ENCODE measurements around the gene PRSS33.
A peak's percentile ranks its signal among the peaks of the same experiment; 100 is the strongest.

PRSS33 gene

DNA sequence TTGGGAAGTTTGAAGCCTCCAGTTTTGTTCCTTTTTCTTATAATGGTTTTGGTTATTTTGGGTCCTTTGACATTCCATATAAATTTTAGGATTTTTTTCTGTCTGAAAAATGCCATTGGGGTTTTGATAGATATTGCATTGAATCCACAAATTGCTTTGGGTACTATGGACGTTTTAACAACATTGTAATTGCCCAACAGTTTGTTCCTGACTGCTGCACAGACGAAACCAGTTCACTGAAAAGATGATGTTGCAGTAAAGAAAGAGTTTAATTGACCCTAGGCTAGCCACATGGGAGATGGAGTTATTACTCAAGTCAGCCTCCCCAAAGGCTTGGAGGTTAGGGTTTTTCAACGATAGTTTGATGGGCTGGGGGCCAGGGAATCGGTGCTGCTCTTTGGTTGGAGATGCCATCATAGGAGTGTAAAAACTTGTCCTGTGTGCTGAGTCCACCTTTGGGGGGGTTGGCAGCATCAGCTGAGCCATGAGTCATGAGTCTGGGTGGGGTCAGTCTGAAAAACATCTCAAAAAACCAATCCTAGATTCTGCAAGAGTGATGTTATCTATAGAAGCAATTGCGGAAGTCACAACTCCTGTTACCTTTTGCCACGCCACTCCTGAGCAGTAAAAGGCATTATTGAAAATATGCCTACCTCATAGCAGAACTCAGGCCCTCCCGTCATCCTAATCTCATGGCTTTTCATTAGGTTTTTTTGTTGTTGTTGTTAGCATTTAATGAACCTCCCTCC lies 8.2 kb upstream of the PRSS33 start:
- no peak for DNase-seq

DNA sequence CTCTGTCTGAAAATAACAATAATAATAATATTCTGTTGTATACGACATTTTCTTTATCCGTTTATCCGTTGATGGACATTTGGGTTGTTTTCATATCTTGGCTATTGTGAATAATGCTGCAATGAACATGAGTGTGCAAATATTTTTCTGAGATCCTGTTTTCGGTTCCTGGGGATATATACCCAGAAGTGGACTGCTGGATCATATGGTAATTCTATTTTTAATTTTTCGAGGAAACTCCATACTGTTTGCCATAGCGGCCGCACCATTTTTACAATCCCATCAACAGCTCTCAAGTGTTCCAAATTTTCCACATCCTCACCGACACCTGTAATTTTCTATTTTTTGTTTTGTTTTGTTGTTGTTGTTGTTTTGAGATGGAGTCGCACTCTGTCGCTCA lies 5.6 kb upstream of the PRSS33 start:
- no peak for DNase-seq

DNA sequence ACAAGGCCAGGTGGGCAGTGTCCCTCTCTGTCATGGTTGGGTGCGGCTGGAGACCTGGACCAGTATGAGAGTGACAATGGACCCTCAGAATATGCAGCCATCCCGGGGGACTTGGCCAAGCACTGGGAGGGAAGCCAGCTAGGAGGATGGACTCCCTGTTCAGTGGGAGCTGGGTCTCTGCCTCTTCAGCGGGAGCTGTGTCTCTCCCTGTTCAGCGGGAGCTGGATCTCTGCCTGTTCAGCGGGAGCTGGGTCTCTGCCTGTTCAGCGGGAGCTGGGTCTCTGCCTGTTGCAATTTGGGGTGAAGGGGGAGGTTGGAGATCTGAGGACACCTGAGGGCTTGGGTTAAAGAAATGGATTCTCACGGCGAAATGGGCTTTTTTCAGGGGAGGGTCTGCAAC lies 3.8 kb upstream of the PRSS33 start:
- DNase-seq: no peak

- DNase-seq: no peak
Observed at GRCh38 chr16:2790631-2791030, 3.3 kb upstream of the PRSS33 start.

DNA sequence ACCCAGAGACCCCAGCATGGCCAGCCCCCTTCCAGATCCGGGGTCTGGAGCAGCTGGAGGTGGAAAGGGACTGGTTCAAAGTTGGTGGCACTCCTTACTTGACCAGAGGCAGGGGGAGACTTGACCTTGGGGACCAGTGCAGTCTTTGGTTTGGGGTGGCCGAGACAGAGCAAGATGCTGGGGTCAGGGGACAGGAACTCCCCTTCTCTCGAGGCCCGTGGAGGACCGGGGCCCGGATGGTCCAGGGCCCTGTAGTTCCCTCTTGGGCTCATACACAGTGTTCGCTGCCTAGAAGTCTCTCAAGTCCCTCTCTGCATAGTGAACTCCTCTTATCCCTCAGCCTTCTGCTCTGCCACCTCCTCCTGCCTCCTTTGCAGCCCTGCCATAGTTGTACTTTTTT lies 601 bp upstream of the PRSS33 start:
- DNase-seq: no peak

DNA sequence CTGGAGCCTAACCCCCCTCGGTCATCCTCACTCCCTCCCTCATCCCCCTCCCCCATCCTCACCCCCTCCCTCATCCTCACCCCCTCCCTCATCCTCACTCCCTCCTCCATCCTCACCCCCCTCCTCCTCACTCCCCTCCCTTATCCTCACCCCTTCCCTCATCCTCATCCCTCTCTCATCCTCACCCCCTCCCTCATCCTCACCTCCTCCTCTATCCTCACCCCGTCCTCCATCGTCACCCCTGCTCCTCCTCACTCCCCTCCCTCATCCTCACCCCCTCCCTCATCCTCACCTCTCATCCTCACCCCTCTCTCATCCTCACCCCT lies 571 bp downstream of the PRSS33 start:
- no peak for DNase-seq

DNA sequence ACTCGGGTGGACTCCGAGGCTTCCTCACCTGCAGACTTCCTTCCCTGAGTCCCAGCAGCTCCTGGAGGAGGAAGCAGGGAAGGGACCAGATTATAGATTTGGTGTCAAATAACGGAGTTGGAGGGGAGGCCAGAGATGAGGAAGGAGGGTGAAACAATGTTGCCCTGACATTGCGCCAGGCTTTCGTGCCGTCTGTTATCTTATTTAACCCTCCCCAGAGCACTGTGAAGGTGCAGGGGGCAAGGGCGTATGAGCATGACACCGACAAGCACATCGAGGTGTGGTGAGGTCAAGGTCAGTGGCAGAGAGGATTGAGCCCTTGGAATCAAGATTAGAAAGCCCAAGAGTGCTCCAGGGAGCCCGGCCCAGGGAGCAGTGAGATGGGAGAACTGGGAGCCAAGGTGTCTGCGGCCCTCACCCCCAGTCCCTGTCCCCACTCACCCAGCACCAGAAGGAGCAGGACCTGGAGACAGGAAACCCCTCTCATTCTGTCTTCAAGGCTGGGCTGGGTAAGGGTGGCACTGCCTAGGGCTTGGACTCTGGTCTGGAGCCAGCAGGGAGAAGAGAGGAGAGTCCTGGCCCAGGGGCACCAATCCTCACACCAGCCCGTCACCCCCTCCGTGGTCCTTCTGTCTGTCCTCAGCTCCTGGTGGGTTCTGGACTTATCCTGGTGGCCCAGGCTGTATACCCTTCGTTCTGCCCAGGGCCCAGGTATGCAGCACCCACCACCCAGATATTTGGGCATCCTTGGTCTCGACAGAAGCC lies 1.1 kb downstream of the PRSS33 start:
- DNase-seq: no peak

GRCh38 chr16:2785101-2785991 lies 2.0 kb downstream of the PRSS33 start:
- no peak for DNase-seq

DNA sequence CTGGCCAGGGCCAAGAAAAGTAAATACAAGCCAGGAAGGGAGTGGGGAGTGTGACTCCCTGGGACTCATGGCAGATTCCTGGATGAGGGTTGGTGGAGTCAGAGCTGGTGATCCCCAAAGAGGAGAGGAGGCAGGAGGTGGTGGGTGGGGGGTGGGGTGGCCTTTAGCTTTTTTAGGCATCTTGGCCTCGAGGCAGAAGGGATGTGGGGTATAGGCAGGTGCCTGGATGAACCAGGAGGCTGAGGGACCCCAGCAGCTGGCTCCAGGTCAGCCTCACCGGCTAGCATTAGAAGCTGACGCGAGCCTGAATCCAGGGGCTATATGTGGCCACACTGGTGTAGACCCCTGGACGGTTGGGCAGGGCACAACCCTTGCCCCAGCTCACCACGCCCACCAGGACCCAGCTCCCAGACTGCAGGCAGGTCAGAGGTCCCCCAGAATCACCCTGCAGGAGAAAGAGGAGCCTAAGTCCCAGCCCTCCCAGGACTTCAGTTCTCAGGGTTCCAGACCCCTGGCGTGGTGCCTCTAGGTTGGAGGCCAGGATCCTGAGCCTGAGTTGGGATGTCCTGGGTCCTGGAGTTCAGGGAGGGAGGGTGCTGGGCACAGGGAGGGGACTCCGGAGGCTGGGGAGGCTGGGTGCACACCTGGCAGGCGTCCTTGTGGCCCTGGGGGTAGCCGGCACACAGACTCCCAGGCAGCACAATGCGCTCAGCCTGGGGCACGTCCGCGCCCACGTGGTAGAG lies 2.8 kb downstream of the PRSS33 start:
- DNase-seq: no peak

- no peak for DNase-seq
Observed at GRCh38 chr16:2783581-2784357, 3.6 kb downstream of the PRSS33 start.

DNA sequence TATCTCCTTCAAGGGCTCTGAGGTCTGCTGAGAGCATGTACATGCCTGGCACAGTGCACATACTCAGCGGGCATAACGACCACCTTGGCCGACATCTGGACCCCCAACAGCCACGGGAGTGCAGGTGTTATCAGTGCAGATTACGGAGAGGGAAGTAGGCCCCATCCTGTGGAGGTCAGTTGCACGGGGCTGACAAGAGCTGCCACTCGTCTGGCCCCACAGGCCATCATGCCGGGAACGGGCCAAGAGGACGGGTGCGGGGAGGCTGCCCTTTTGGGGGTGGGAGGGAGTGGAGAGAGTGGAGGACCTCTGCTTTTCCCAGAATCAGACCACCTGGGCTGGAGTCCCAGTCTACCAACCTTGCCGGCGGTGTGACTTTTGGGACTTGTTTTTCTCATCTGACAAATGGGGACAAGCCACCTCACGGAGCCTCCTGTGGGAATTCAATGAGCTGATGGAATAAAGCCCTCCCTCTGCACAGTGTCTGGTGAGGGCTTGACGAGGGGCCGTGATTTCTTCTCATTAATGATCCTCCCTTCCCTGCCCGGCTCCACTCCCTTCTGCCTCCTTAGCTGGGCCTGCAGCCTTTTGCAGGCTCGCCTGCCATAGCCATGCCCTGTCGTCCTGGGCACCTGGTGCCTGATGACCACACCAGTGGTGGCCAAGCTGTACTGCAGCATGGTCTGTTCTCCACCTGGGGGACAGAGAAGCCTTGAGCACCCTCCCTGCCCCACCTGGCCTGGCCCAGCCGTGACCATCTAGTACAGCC lies 4.6 kb downstream of the PRSS33 start:
- DNase-seq: no peak

GRCh38 chr16:2779978-2780898 lies 7.1 kb downstream of the PRSS33 start:
- no peak for DNase-seq

DNA sequence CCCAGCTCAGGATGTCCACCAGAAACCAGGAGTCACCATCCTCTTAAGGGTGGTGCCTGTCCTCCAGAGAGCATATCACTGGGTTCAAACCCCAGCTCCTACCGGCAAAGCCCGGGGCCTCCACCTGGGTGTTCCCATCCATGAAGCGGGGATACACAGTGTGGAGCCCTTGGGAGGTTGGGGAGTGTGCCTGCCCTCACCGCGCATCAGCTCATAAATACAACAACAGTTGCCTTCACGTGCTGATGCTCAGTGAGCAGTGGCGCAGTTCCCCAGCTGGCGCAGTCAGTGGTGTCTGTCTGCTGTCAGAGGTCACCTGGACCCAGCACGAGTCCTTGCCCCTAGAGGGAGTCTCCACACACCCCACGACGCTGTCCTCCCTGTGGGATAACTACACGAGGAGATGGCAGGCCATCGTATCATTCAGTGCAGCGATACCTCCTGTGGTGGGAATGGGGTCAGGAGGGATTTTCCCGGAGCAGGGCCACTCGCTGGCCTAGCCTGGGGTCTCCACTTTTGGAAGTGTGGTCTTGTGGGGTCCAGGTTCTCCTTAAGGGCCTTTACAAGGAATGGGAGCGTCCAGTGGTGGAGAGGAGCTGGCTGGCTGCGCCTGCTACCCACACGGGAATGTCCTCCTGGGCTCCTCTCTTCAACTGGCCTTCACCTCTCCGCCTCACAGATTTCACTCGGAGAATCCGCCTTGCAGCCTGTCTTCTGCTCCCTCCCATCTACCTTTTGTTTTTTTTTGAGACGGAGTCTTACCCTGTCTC lies 8.0 kb downstream of the PRSS33 start:
- no peak for DNase-seq

- DNase-seq: no peak
Observed at GRCh38 chr16:2778630-2778958, 8.8 kb downstream of the PRSS33 start.

GRCh38 chr16:2777903-2778629 lies 9.3 kb downstream of the PRSS33 start:
- no peak for DNase-seq

DNA sequence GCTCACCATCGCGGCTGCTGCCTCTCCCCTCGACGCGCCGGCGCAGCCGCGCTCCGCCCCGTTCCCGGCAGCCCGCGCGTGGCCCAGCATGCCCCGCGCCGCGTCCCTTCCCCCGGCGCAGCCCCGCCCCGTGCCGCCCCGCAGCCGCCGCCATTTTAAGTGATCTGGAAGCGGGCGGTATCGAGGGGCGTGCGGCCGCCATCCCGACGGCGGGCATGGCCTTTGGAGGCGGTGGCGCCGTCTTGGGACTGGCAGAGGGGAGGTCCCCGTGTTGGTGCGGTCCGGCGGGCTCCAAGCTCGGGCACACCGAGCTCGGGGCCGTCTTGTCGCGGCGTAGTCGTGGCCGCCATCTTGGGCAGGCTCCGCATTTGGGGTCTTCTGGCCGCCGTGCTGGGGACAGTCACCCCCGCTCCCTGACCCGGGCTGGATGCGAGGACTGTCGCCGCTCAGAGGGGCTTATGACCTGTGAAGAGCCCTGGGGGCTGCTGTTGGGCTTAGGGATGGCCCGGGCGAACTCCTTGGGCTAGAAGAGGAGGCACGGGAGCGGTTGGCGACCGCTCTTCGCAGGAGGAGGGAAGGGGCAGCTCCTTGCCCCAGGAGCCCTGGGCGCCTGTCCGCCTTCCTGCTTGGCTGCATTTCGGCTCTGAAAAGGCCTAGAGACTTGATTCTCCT lies 10.0 kb downstream of the PRSS33 start, which contains the start of gene ELOB:
ELOB (minus strand) TSS at position 50 of the 672 bp plus-strand sequence; CDS start at position 9, 41 bp downstream.
- peak; percentile 92 for DNase-seq

DNA sequence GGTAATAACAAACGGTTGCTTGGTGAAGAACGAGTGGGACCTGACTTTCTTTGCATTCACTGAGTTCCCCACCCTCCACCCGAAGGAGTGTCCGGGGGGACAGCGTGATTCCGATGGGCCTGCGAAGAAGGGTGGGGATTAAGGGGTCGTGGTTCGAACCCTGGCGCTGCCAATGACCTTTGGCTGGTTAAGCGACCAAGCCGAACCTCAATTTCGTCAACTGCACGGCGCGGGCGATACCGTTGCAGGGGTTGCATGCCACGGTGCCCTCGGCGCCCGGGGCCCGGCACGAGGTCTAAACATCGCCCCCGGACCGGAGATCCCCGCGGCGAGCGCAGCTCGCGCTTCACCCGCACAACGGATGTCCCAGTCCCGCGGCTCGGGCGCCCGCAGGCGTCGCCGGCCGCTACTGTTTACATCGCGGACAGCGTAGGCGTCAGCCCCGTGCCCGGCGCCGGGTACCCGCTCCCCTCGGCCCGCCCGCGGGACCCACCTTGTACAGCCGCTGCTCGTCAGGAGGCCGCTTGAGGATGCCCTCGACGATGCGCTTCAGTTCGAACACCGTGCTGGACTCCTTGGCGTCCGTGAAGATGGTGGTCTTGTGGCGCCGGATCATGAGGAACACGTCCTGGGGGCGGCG lies 10.7 kb downstream of the PRSS33 start:
- no peak for DNase-seq
